H1 (cell line): ENCODE measurements around the gene RNF151.

Experiments
- CHD7 ChIP-seq: fragments of 300-600 bp; sonication (generic); IDR thresholded peaks from 2 replicates; pipeline ENCODE4 v1.7.1; 2012; ENCODE audit warnings: low read length, moderate library complexity, mild to moderate bottlenecking, inconsistent platforms; ENCODE audit not compliant: insufficient replicate concordance
- CTCF ChIP-seq, 3 experiments: IDR thresholded peaks; 1 replicate in 2 of 3; 2 replicates in 1 of 3; pipeline versions ENCODE4 v1.5.1 to v1.6.1; 2011; ENCODE audit warnings: low read length in 3 of 3, mild to moderate bottlenecking in 3 of 3, inconsistent platforms in 2 of 3, low read depth in 1 of 3, moderate library complexity in 1 of 3; ENCODE audit not compliant: insufficient read depth in 1 of 3; ENCODE audit errors: control extremely low read depth in 1 of 3
- EGR1 ChIP-seq: IDR thresholded peaks from 2 replicates; pipeline ENCODE4 v1.6.1; 2011; ENCODE audit warnings: low read depth, low read length, borderline replicate concordance
- EZH2 ChIP-seq: fragments of 200-600 bp; sonication (generic); IDR thresholded peaks from 2 replicates; pipeline ENCODE4 v1.7.1; 2012; ENCODE audit warnings: low read depth, mild to moderate bottlenecking, moderate library complexity, low read length, inconsistent platforms; ENCODE audit not compliant: severe bottlenecking
- POLR2A ChIP-seq, 2 experiments: IDR thresholded peaks; 1 replicate in 1 of 2; 2 replicates in 1 of 2; pipeline ENCODE4 v1.6.1; 2011; ENCODE audit warnings: low read depth in 2 of 2, low read length in 2 of 2, mild to moderate bottlenecking in 2 of 2; ENCODE audit errors: control extremely low read depth in 1 of 2
- POLR2AphosphoS5 ChIP-seq: IDR thresholded peaks from 2 replicates; pipeline ENCODE4 v1.6.1; 2011; ENCODE audit warnings: low read depth, low read length
- RFX5 ChIP-seq: IDR thresholded peaks from 2 replicates; pipeline ENCODE4 v1.6.1; 2011; ENCODE audit warnings: low read depth, low read length, improper control_type of control experiment, borderline replicate concordance
- SP1 ChIP-seq: IDR thresholded peaks from 2 replicates; pipeline ENCODE4 v1.6.1; 2011; ENCODE audit warnings: low read depth, low read length
- TAF1 ChIP-seq: IDR thresholded peaks from 2 replicates; pipeline ENCODE4 v1.6.1; 2011; ENCODE audit warnings: mild to moderate bottlenecking, low read depth, low read length
- TAF7 ChIP-seq: optimal IDR thresholded peaks from 2 replicates; pipeline ENCODE3; 2011; ENCODE audit warnings: low read depth, mild to moderate bottlenecking, inconsistent platforms, low read length, moderate library complexity, borderline replicate concordance
- TEAD4 ChIP-seq: IDR thresholded peaks from 2 replicates; pipeline ENCODE4 v1.6.1; 2012; ENCODE audit warnings: low read depth, low read length, inconsistent platforms, mixed read lengths
- USF2 ChIP-seq: IDR thresholded peaks from 2 replicates; pipeline ENCODE4 v1.6.1; 2011; ENCODE audit warnings: low read length, improper control_type of control experiment
- ZNF274 ChIP-seq: IDR thresholded peaks from 2 replicates; pipeline ENCODE4 v1.7.0; 2012; ENCODE audit warnings: low read length, borderline replicate concordance; ENCODE audit errors: extremely low read depth

- TF ChIP-seq CTCF (IDR thresholded peaks at IDR 0.05; ENCODE audit: control extremely low read depth in 1 of 3, insufficient read depth in 1 of 3, low read depth in 1 of 3, low read length in 3 of 3) (no peak), EGR1 (no peak), RFX5 (no peak), POLR2A (IDR thresholded peaks at IDR 0.05; ENCODE audit: control extremely low read depth in 1 of 2, low read depth in 2 of 2, low read length in 2 of 2) (no peak), TEAD4 (no peak), TAF1 (no peak), USF2 (no peak), EZH2 (no peak), SP1 (no peak), POLR2AphosphoS5 (no peak), TAF7 (no peak), CHD7 (no peak), ZNF274 (no peak)
Measured at GRCh38 chr16:1998360-1998835, 31.7 kb downstream of the RNF151 start.
